HCT116 (cell line): ENCODE results near the gene VRTN. TPM values are rescaled to one million over a fixed set of nuclear protein-coding genes. Genes with fewer than 3 reads are reported as not detected.

Experiments used
- ATAC-seq: fragments of 200-7000 bp; cut with Tn5 transposase; 2 replicates; pipeline ENCODE4 v1.9.1; 2020; ENCODE audit warnings: mild to moderate bottlenecking, moderate library complexity
- BruUV-seq: library from RNA; stranded (reverse); fragments of 400-500 nt; replicated peaks from 2 replicates; lab custom pipeline; 2021; lab: Mats Ljungman, UMichigan
- CTCF ChIA-PET: fragments of 300-600 bp; sonication (Branson Sonifier 250); formaldehyde crosslinking; loops from one replicate; lab custom pipeline; 2021; ENCODE audit warnings: antibody characterized with exemption; lab: Charles Lee
- POLR2A ChIA-PET: fragments of 300-600, 350-600 bp; sonication (Branson Sonifier 250); formaldehyde crosslinking; loops from one replicate; lab custom pipeline; 2021; ENCODE audit warnings: antibody characterized with exemption; lab: Charles Lee
- RAD21 ChIA-PET, 2 experiments: fragments of 300-600 bp; sonication (Branson Sonifier 250); formaldehyde crosslinking; loops; one replicate each; lab custom pipeline; 2023; ENCODE audit warnings: low total read pairs in 2 of 2; ENCODE audit not compliant: uncharacterized antibody in 2 of 2, unreplicated experiment in 2 of 2, low non-redundant PET in 1 of 2; lab: Charles Lee
- DNase-seq: peaks from one replicate; pipeline ENCODE4 v3.0.0-alpha.2; 2010; ENCODE audit warnings: low read depth, low spot score
- H2AFZ ChIP-seq: fragments of 200-600 bp; shearing (Covaris generic), sonication (generic); 2 replicates; pipeline ENCODE4 v1.6.1; 2017; ENCODE audit warnings: low read depth, mixed run types, mixed read lengths, antibody characterized with exemption, low read length; ENCODE audit not compliant: poor library complexity, severe bottlenecking
- H3K27ac ChIP-seq: 2 replicates; pipeline ENCODE4 v1.5.1; 2012; ENCODE audit warnings: low read depth, low read length
- H3K27me3 ChIP-seq: fragments of 200-600 bp; sonication (generic); 2 replicates; pipeline ENCODE4 v1.6.1; 2016; ENCODE audit warnings: mixed run types, low read length, mixed read lengths; ENCODE audit not compliant: insufficient read depth
- H3K36me3 ChIP-seq, 2 experiments: fragments of 200-500 bp in 1 of 2; fragments of 200-600 bp in 1 of 2; sonication (Bioruptor generic) in 1 of 2; sonication (generic) in 1 of 2; 2 replicates each; pipeline versions ENCODE4 v1.5.1 to v1.6.1; 2014 to 2016; ENCODE audit warnings: low read length in 2 of 2, inconsistent platforms in 1 of 2, mixed read lengths in 1 of 2, mixed run types in 1 of 2; ENCODE audit not compliant: insufficient read depth in 2 of 2, control insufficient read depth in 1 of 2
- H3K4me1 ChIP-seq, 2 experiments: fragments of 200-600 bp in 1 of 2; sonication (generic) in 1 of 2; 2 replicates each; pipeline versions ENCODE4 v1.5.1 to v1.6.1; 2012 to 2017; ENCODE audit warnings: low read length in 2 of 2, inconsistent platforms in 1 of 2, mild to moderate bottlenecking in 1 of 2, mixed read lengths in 1 of 2, mixed run types in 1 of 2, moderate library complexity in 1 of 2; ENCODE audit not compliant: insufficient read depth in 2 of 2, control insufficient read depth in 1 of 2
- H3K4me2 ChIP-seq: fragments of 200-600 bp; sonication (generic); 2 replicates; pipeline ENCODE4 v1.6.1; 2017; ENCODE audit warnings: mixed run types, low read length, mixed read lengths
- H3K4me3 ChIP-seq, 2 experiments: fragments of 200-600 bp in 1 of 2; sonication (generic) in 1 of 2; replicated peaks in 1 of 2; 2 replicates each; pipeline ENCODE4 v1.5.1; 2011 to 2016; ENCODE audit warnings: low read length in 2 of 2, control low read depth in 1 of 2, low read depth in 1 of 2, mild to moderate bottlenecking in 1 of 2, mixed read lengths in 1 of 2, mixed run types in 1 of 2
- H3K79me2 ChIP-seq: fragments of 200-600 bp; sonication (generic); 2 replicates; pipeline ENCODE4 v1.6.1; 2017; ENCODE audit warnings: mild to moderate bottlenecking, mixed run types, low read length, moderate library complexity, mixed read lengths; ENCODE audit not compliant: insufficient read depth
- H3K9ac ChIP-seq: fragments of 200-600 bp; sonication (generic); 2 replicates; pipeline ENCODE4 v1.6.1; 2016; ENCODE audit warnings: low read length, mixed read lengths
- H3K9me2 ChIP-seq: fragments of 200-600 bp; sonication (generic), shearing (Covaris generic); 2 replicates; pipeline ENCODE4 v1.6.1; 2017; ENCODE audit warnings: mixed run types, mild to moderate bottlenecking, moderate library complexity; ENCODE audit not compliant: insufficient read depth
- H3K9me3 ChIP-seq, 2 experiments: fragments of 200-500 bp in 1 of 2; fragments of 200-600 bp in 1 of 2; sonication (Bioruptor generic) in 1 of 2; sonication (generic) in 1 of 2; 2 replicates each; pipeline ENCODE4 v1.6.1; 2014 to 2017; ENCODE audit warnings: low read length in 2 of 2, mixed read lengths in 2 of 2, inconsistent platforms in 1 of 2, low read depth in 1 of 2, mild to moderate bottlenecking in 1 of 2, mixed run types in 1 of 2, moderate library complexity in 1 of 2; ENCODE audit not compliant: control insufficient read depth in 1 of 2, insufficient read depth in 1 of 2
- H4K20me1 ChIP-seq: fragments of 200-600 bp; sonication (generic), shearing (Covaris generic); 2 replicates; pipeline ENCODE4 v1.6.1; 2017; ENCODE audit warnings: mixed run types, mild to moderate bottlenecking, moderate library complexity; ENCODE audit not compliant: insufficient read depth
- CBX3 ChIP-seq: IDR thresholded peaks from 2 replicates; pipeline ENCODE4 v1.6.1; 2012; ENCODE audit warnings: low read depth
- CTCF ChIP-seq, 3 experiments: fragments of 200-600 bp in 1 of 3; sonication (generic) in 1 of 3; IDR thresholded peaks in 2 of 3; conservative IDR thresholded peaks in 1 of 3; 2 replicates each; pipeline ENCODE4 v1.5.1; 2012 to 2017; ENCODE audit warnings: low read depth in 2 of 3, low read length in 2 of 3, antibody characterized with exemption in 1 of 3, borderline replicate concordance in 1 of 3, control low read depth in 1 of 3, mild to moderate bottlenecking in 1 of 3, mixed read lengths in 1 of 3, mixed run types in 1 of 3, moderate library complexity in 1 of 3; ENCODE audit not compliant: insufficient read depth in 1 of 3
- EZH2 ChIP-seq: fragments of 200-600 bp; sonication (generic); IDR thresholded peaks from 2 replicates; pipeline ENCODE4 v1.6.1; 2017; ENCODE audit warnings: antibody characterized with exemption, mixed run types
- EZH2phosphoT487 ChIP-seq: fragments of 200-600 bp; IDR thresholded peaks from 2 replicates; pipeline ENCODE4 v1.6.1; 2018; ENCODE audit warnings: antibody characterized with exemption, borderline replicate concordance
- FOSL1 ChIP-seq: IDR thresholded peaks from 2 replicates; pipeline ENCODE4 v1.6.1; 2012; ENCODE audit warnings: low read depth
- JUND ChIP-seq: IDR thresholded peaks from 2 replicates; pipeline ENCODE4 v1.6.1; 2012
- POLR2AphosphoS5 ChIP-seq: IDR thresholded peaks from 2 replicates; pipeline ENCODE4 v1.6.1; 2011; ENCODE audit warnings: mild to moderate bottlenecking, low read depth, low read length, moderate library complexity
- SIN3A ChIP-seq: IDR thresholded peaks from 2 replicates; pipeline ENCODE4 v1.6.1; 2012; ENCODE audit warnings: low read depth
- SRF ChIP-seq: IDR thresholded peaks from 2 replicates; pipeline ENCODE4 v1.6.1; 2012; ENCODE audit warnings: low read depth
- YY1 ChIP-seq: IDR thresholded peaks from 2 replicates; pipeline ENCODE4 v1.6.1; 2011; ENCODE audit warnings: low read length, low read depth, moderate library complexity, mild to moderate bottlenecking; ENCODE audit not compliant: insufficient replicate concordance; ENCODE audit errors: extremely low read depth
- ZFX ChIP-seq: fragments of 450-650 bp; IDR thresholded peaks from 2 replicates; pipeline ENCODE4 v1.6.1; 2017
- ZNF274 ChIP-seq: fragments of 200-500 bp; sonication (Bioruptor generic); IDR thresholded peaks from 2 replicates; pipeline ENCODE4 v1.6.1; 2014; ENCODE audit warnings: mild to moderate bottlenecking, low read depth, low read length, inconsistent platforms
- intact Hi-C: fragments of 100-400 bp; cut with micrococcal nuclease; formaldehyde crosslinking; loops from 2 replicates; pipeline ENCODE4 v1.10.0; 2022
- total RNA-seq: library from RNA; stranded (reverse); gene quantifications from one replicate; pipeline ENCODE4 v1.2.1, GENCODE V29; 2021; ENCODE audit not compliant: unreplicated experiment

Gene VRTN
- total RNA-seq, 1 experiment from 2014 or later, result 0.10 TPM

GRCh38 chr14:74348735-74349463, 628 bp downstream of the VRTN start:
- H3K4me3 ChIP-seq, result no peak overlapping the region
- no peak overlapping the region for H3K9ac ChIP-seq
- ChIA-PET RAD21 (no interaction called here), POLR2A (no interaction called here), CTCF (no interaction called here)
- H3K4me1 ChIP-seq, result no peaks in the 10 kb centered on the region
- DNase-seq (no peak), ATAC-seq (no peak)
- no TSS peak for BruUV-seq
- intact Hi-C loops, result no loop called here
- TF ChIP-seq SIN3A (no peak), JUND (no peak), ZNF274 (no peak), CTCF (IDR thresholded peaks at IDR 0.05 in 2 of 3, conservative IDR thresholded peaks at IDR 0.05 in 1 of 3; ENCODE audit: borderline replicate concordance in 1 of 3, insufficient read depth in 1 of 3, low read depth in 2 of 3, low read length in 2 of 3) (no peak), FOSL1 (no peak), POLR2AphosphoS5 (no peak), ZFX (no peak), CBX3 (no peak), YY1 (no peak), EZH2 (no peak), SRF (no peak), EZH2phosphoT487 (no peak)
- H3K79me2 ChIP-seq, result no peaks in the 10 kb centered on the region
- no peaks in the 10 kb centered on the region for H3K36me3 ChIP-seq
- H3K9me3 ChIP-seq, result no peaks in the 10 kb centered on the region
- H3K27me3 ChIP-seq, result no peaks in the 10 kb centered on the region
- H2AFZ ChIP-seq, result no peak overlapping the region
- H3K4me2 ChIP-seq, result no peak overlapping the region
- H3K9me2 ChIP-seq, result no peaks in the 10 kb centered on the region
- no peaks in the 10 kb centered on the region for H4K20me1 ChIP-seq
- no peak overlapping the region for H3K27ac ChIP-seq
